B cell (primary cell): ENCODE results near the gene ZNF615. TPM values are rescaled to one million over a fixed set of nuclear protein-coding genes. Genes with fewer than 3 reads are reported as not detected.
"Not testable (repeated sequence)": the region's sequence is repeated elsewhere in the genome, so short reads cannot be mapped to it uniquely, and the experiment has no call there.

Experiments used
- ATAC-seq: fragments of 200-7000 bp; cut with Tn5 transposase; one replicate; pipeline ENCODE4 v1.10.0; 2021; ENCODE audit warnings: low read depth, mild to moderate bottlenecking, moderate number of reproducible peaks, moderate library complexity
- CTCF ChIA-PET: fragments of 350-600 bp; sonication (Branson Sonifier 250); formaldehyde crosslinking; loops from one replicate; lab custom pipeline; 2021; ENCODE audit warnings: antibody characterized with exemption, inconsistent platforms; lab: Charles Lee
- POLR2A ChIA-PET: fragments of 350-600 bp; sonication (Branson Sonifier 250); formaldehyde crosslinking; loops from one replicate; lab custom pipeline; 2021; ENCODE audit warnings: antibody characterized with exemption; lab: Charles Lee
- DNase-seq: peaks from one replicate; pipeline ENCODE4 v3.0.0; 2013
- H2AFZ ChIP-seq: 2 replicates; pipeline ENCODE4 v1.6.1; 2012; ENCODE audit warnings: mild to moderate bottlenecking, low read depth, low read length; ENCODE audit not compliant: insufficient read depth, poor library complexity, severe bottlenecking
- H3K27ac ChIP-seq, 2 donors: 1 replicate in 1 of 2; 2 replicates in 1 of 2; pipeline ENCODE4 v1.5.1; 2012 to 2013; ENCODE audit warnings: low read length in 2 of 2, mild to moderate bottlenecking in 2 of 2, moderate library complexity in 1 of 2
- H3K27me3 ChIP-seq, 4 experiments: fragments of 200-600 bp in 1 of 4; sonication (generic) in 1 of 4; replicated peaks in 1 of 4; 1 replicate in 2 of 4; 2 replicates in 2 of 4; pipeline versions ENCODE4 v1.6.1 to v1.7.0; 2013 to 2016; ENCODE audit warnings: low read length in 3 of 4, mild to moderate bottlenecking in 2 of 4, mixed read lengths in 1 of 4, moderate library complexity in 1 of 4; ENCODE audit not compliant: insufficient read depth in 4 of 4, control insufficient read depth in 3 of 4; ENCODE audit errors: control extremely low read depth in 1 of 4
- H3K36me3 ChIP-seq, 2 experiments: replicated peaks in 1 of 2; 1 replicate in 1 of 2; 2 replicates in 1 of 2; pipeline versions ENCODE4 v1.6.1 to v1.7.1; 2013; ENCODE audit warnings: low read length in 1 of 2; ENCODE audit not compliant: insufficient read depth in 2 of 2, control insufficient read depth in 1 of 2; ENCODE audit errors: control extremely low read depth in 1 of 2, extremely low read depth in 1 of 2
- H3K4me1 ChIP-seq, 2 donors: fragments of 200-600 bp in 1 of 2; sonication (generic) in 1 of 2; 1 replicate in 1 of 2; 2 replicates in 1 of 2; pipeline versions ENCODE4 v1.5.1 to v1.6.1; 2013 to 2017; ENCODE audit warnings: low read length in 2 of 2; ENCODE audit not compliant: control insufficient read depth in 2 of 2, insufficient read depth in 2 of 2
- H3K4me2 ChIP-seq: replicated peaks from 2 replicates; pipeline ENCODE3; 2012; ENCODE audit warnings: mild to moderate bottlenecking, low read depth, low read length; ENCODE audit not compliant: poor library complexity, severe bottlenecking
- H3K4me3 ChIP-seq, 5 experiments: fragments of 200-600 bp in 1 of 5; sonication (generic) in 1 of 5; 1 replicate in 3 of 5; 2 replicates in 2 of 5; pipeline versions ENCODE4 v1.5.1 to v1.7.0; 2011 to 2016; ENCODE audit warnings: low read length in 4 of 5, mild to moderate bottlenecking in 4 of 5, low read depth in 2 of 5, control low read depth in 1 of 5, moderate library complexity in 1 of 5; ENCODE audit not compliant: insufficient read depth in 1 of 5; ENCODE audit errors: control extremely low read depth in 1 of 5, extremely low read depth in 1 of 5
- H3K79me2 ChIP-seq: fragments of 200-600 bp; sonication (generic); one replicate; pipeline ENCODE4 v1.6.0; 2016; ENCODE audit warnings: low read length; ENCODE audit not compliant: control insufficient read depth, insufficient read depth
- H3K9ac ChIP-seq: fragments of 200-600 bp; sonication (generic); 2 replicates; pipeline ENCODE4 v1.6.1; 2017; ENCODE audit warnings: mild to moderate bottlenecking, low read length, moderate library complexity
- H3K9me3 ChIP-seq, 3 donors: one replicate each; pipeline versions ENCODE4 v1.6.1 to v1.7.1; 2013; ENCODE audit warnings: low read length in 2 of 3; ENCODE audit not compliant: control insufficient read depth in 2 of 3, insufficient read depth in 1 of 3; ENCODE audit errors: control extremely low read depth in 1 of 3
- H4K20me1 ChIP-seq: 2 replicates; pipeline ENCODE4 v1.6.0; 2012; ENCODE audit warnings: mild to moderate bottlenecking, low read length; ENCODE audit not compliant: insufficient read depth, control insufficient read depth, poor library complexity, severe bottlenecking
- H3K27ac Mint-ChIP-seq: one replicate; pipeline ENCODE4 v1.8.0; 2021; ENCODE audit warnings: mixed read lengths
- H3K27me3 Mint-ChIP-seq: one replicate; pipeline ENCODE4 v1.8.0; 2021; ENCODE audit warnings: mixed read lengths
- H3K4me1 Mint-ChIP-seq: one replicate; pipeline ENCODE4 v1.8.0; 2021; ENCODE audit warnings: mixed read lengths
- H3K4me3 Mint-ChIP-seq: one replicate; pipeline ENCODE4 v1.8.0; 2021; ENCODE audit warnings: mixed read lengths
- H3K9me3 Mint-ChIP-seq: one replicate; pipeline ENCODE4 v1.8.0; 2022; ENCODE audit warnings: mixed read lengths; ENCODE audit not compliant: insufficient read depth
- EZH2 ChIP-seq: IDR thresholded peaks from 2 replicates; pipeline ENCODE4 v1.6.1; 2012; ENCODE audit warnings: borderline replicate concordance, low read depth, mild to moderate bottlenecking, moderate library complexity, low read length; ENCODE audit not compliant: insufficient read depth, poor library complexity, severe bottlenecking
- WGBS: methylation state at CpG from one replicate; pipeline ENCODE4 v1.1.5; 2013; ENCODE audit warnings: missing lambda C conversion rate; ENCODE audit not compliant: insufficient coverage; 5-methylcytosine and 5-hydroxymethylcytosine counted together
- intact Hi-C: fragments of 100-400 bp; cut with micrococcal nuclease; formaldehyde crosslinking; loops from one replicate; pipeline ENCODE4 v1.10.0; 2022
- polyA plus RNA-seq: library from polyadenylated mRNA; depleted of rRNA; stranded (reverse); fragments of >200 nt; gene quantifications from 2 replicates; pipeline ENCODE4 v1.2.3, GENCODE V29; 2012
- total RNA-seq, 2 donors: library from RNA; stranded (reverse); fragments of 120-200 nt in 1 of 2; gene quantifications; 1 replicate in 1 of 2; 2 replicates in 1 of 2; pipeline versions ENCODE4 v1.2.3 to v1.2.4, GENCODE V29; 2013 to 2022
- TF ChIP-seq, protein P1 (sequence below): fragments of 200-600 bp; IDR thresholded peaks from one replicate; pipeline ENCODE4 v1.8.0; 2022; ENCODE audit warnings: antibody characterized with exemption, mild to moderate bottlenecking

Gene ZNF615
- total and polyA plus RNA-seq, 2 donors (not counting 1 experiment from before 2014, with no cell fraction given), result 5.0 to 16.8 TPM

DNA sequence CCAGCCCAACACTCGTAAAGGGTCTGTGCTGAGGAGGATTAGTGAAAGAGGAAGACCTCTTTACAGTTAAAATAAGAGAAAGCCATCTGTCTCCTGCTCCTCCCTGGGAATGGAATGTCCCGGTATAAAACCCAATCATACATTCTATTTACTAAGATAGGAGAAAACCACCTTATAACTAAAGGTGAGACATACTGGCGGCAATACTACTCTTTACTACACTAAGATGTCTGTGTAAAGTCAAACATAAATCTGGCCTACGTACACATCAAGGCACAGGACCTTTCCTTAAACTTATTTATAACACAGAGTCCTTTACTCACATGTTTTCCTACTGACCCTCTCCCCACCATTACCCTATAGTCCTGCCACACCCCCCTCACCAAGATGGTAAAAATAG is 24.6 kb downstream of the ZNF615 start:
- Mint-ChIP-seq H3K9me3 (peaks cover 25% of the 10 kb centered on the region), H3K27me3 (no peaks in the 10 kb centered on the region), H3K4me3 (no peak overlapping the region), H3K27ac (no peak overlapping the region), H3K4me1 (peaks cover 16% of the 10 kb centered on the region)
- Histone ChIP-seq H3K79me2 (peaks cover 87% of the 10 kb centered on the region), H3K9ac (no peak overlapping the region), H3K4me1 (peaks cover 5 to 15% of the 10 kb centered on the region in 2 donors), H2AFZ (no peak overlapping the region), H3K4me2 (no peak overlapping the region), H3K9me3 (peaks cover 9 to 83% (median 64%) of the 10 kb centered on the region in 3 donors), H4K20me1 (no peaks in the 10 kb centered on the region), H3K27me3 (no peaks in the 10 kb centered on the region), H3K27ac (no peak overlapping the region), H3K4me3 (no peak overlapping the region), H3K36me3 (peaks cover 1 to 36% of the 10 kb centered on the region in 2 experiments)
- no CpG with 5 or more reads among the region's 4 CpGs for WGBS
- DNase-seq (no peak), ATAC-seq (no peak)
- ChIA-PET CTCF (no interaction called here), POLR2A (no interaction called here)
- TF ChIP-seq, protein P1, sequence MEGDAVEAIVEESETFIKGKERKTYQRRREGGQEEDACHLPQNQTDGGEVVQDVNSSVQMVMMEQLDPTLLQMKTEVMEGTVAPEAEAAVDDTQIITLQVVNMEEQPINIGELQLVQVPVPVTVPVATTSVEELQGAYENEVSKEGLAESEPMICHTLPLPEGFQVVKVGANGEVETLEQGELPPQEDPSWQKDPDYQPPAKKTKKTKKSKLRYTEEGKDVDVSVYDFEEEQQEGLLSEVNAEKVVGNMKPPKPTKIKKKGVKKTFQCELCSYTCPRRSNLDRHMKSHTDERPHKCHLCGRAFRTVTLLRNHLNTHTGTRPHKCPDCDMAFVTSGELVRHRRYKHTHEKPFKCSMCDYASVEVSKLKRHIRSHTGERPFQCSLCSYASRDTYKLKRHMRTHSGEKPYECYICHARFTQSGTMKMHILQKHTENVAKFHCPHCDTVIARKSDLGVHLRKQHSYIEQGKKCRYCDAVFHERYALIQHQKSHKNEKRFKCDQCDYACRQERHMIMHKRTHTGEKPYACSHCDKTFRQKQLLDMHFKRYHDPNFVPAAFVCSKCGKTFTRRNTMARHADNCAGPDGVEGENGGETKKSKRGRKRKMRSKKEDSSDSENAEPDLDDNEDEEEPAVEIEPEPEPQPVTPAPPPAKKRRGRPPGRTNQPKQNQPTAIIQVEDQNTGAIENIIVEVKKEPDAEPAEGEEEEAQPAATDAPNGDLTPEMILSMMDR, result no peak
- no peak for TF ChIP-seq EZH2
- intact Hi-C loops, result no loop called here

DNA sequence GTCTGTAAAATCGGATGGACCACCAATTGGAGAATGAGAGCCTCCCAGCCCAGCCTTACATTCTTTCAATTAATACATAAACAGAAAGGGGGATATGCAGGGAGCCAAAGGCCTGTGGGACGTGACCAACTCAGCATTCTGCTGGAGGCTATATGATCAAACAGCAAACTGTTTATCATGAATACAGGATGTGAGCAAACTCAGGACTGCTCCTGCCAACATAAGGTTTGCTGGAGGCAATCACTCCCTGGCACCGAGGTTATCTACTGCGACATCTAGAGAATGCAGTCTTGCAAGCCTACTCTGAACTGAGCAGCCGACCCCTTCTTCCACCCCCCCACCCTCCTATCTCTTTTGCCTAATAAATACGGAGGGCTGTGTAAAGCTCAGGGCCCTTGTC is 27.1 kb downstream of the ZNF615 start:
- 100% methylated on average over 4 of the region's 6 CpGs for WGBS
- Histone ChIP-seq H3K36me3 (peaks cover 1 to 40% of the 10 kb centered on the region in 2 experiments), H3K79me2 (peaks cover 99% of the 10 kb centered on the region), H3K9me3 (peaks cover 9 to 82% (median 62%) of the 10 kb centered on the region in 3 donors)
- DNase-seq, H3K4me1 ChIP-seq, intact Hi-C loops, H3K27me3 ChIP-seq, H3K27ac ChIP-seq, ATAC-seq, H3K27me3 Mint-ChIP-seq, H3K4me1 Mint-ChIP-seq, H3K4me3 ChIP-seq, H3K9ac ChIP-seq, H3K4me2 ChIP-seq, H4K20me1 ChIP-seq, CTCF ChIA-PET, H2AFZ ChIP-seq, H3K27ac Mint-ChIP-seq, H3K4me3 Mint-ChIP-seq: not testable (repeated sequence)
- peaks cover 40% of the 10 kb centered on the region for H3K9me3 Mint-ChIP-seq
- POLR2A ChIA-PET, result interaction anchor here (0.6 kb wide), 1 partner anchor 1178 kb away, joined by 3 read pairs; no protein-coding TSS in a partner anchor
